ENCODE results near the gene RETREG3. TPM values are rescaled to one million over a fixed set of nuclear protein-coding genes. Genes with fewer than 3 reads are reported as not detected.
"Not testable (repeated sequence)": the region's sequence is repeated elsewhere in the genome, so short reads cannot be mapped to it uniquely, and the experiment has no call there.

Gene RETREG3
- total RNA-seq, 5 donors from 2014 or later (not counting 1 experiment from before 2014, with no cell fraction given) = 72.4 to 150 (median 139) TPM

DNA sequence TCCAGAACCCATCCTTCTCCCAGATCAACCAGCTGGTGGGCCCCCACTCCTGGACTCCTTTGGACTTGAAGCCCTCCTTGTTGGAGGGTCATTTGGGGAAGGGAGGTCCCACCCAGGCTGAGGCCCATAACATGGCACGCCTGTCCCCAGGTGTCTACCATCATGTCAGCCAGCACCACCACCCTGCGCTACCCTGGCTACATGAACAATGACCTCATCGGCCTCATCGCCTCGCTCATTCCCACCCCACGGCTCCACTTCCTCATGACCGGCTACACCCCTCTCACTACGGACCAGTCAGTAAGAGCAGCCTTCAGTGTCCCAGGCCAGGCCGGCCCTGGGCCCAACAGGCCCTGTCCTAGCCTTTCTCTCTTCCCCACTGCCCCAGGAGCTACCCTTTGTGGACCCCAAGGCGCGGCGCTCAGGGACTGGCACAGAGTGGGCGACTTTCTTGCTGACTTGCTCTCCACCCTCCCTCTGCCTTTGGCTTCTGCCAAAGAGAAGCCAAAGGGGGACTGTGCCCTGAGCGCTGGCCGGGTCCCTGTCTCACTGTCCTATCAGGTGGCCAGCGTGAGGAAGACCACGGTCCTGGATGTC is 4.6 kb upstream of the RETREG3 start:
- H3K36me3 Mint-ChIP-seq = peaks cover 22% of the 10 kb centered on the region
- ATAC-seq (replicated peaks in 1 of 4) (no peak), DNase-seq (no peak)
- 99% methylated on average over 12 of the region's 17 CpGs for WGBS (ENCODE audit: insufficient coverage)
- no peaks in the 10 kb centered on the region for H3K9me3 Mint-ChIP-seq
- H3K4me1 Mint-ChIP-seq = peaks cover under 1 to 12% (median 6%) of the 10 kb centered on the region in 3 donors
- Histone ChIP-seq H3K36me3 (ENCODE audit: control insufficient read depth in 2 of 2, extremely low read depth in 1 of 2, insufficient read depth in 1 of 2, low read length in 1 of 2) (peaks cover 8 to 35% of the 10 kb centered on the region in 2 donors), H3K9me3 (no peaks in the 10 kb centered on the region), H3K4me3 (ENCODE audit: control insufficient read depth in 1 of 2, extremely low read depth in 1 of 2, low read length in 1 of 2) (no peak overlapping the region), H3K27me3 (replicated peaks in 1 of 2; ENCODE audit: control insufficient read depth in 2 of 2, extremely low read depth in 1 of 2, insufficient read depth in 2 of 2, low read length in 1 of 2) (no peaks in the 10 kb centered on the region), H3K27ac (ENCODE audit: low read length) (no peak overlapping the region), H3K4me1 (ENCODE audit: control insufficient read depth in 1 of 2, extremely low read depth in 1 of 2, insufficient read depth in 2 of 2, low read length in 2 of 2) (peaks cover 0 to 12% of the 10 kb centered on the region in 2 experiments)
- no peaks in the 10 kb centered on the region for H3K27me3 Mint-ChIP-seq
- no peak overlapping the region for H3K4me3 Mint-ChIP-seq
- H3K27ac Mint-ChIP-seq = no peak overlapping the region
- ChIA-PET POLR2A (no interaction called here), CTCF (no interaction called here)

DNA sequence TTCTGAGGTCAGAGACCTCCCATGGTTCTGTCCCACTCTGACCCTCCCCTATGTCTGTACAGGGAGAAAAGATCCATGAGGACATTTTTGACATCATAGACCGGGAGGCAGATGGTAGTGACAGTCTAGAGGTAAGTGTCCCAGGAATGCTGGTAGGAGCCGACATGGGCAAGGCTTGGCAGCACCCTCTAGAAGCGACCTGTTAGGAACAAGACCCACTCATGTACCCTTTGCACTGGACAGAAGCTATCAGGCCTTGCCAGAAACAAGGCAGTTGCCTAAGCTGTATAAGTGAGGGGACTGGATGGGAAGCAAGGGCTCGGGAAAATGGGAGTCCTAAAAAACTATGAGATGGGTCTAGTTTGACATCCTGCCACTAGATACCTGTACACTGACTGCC is 2.8 kb upstream of the RETREG3 start:
- ATAC-seq (replicated peaks in 1 of 4) = no peak

DNA sequence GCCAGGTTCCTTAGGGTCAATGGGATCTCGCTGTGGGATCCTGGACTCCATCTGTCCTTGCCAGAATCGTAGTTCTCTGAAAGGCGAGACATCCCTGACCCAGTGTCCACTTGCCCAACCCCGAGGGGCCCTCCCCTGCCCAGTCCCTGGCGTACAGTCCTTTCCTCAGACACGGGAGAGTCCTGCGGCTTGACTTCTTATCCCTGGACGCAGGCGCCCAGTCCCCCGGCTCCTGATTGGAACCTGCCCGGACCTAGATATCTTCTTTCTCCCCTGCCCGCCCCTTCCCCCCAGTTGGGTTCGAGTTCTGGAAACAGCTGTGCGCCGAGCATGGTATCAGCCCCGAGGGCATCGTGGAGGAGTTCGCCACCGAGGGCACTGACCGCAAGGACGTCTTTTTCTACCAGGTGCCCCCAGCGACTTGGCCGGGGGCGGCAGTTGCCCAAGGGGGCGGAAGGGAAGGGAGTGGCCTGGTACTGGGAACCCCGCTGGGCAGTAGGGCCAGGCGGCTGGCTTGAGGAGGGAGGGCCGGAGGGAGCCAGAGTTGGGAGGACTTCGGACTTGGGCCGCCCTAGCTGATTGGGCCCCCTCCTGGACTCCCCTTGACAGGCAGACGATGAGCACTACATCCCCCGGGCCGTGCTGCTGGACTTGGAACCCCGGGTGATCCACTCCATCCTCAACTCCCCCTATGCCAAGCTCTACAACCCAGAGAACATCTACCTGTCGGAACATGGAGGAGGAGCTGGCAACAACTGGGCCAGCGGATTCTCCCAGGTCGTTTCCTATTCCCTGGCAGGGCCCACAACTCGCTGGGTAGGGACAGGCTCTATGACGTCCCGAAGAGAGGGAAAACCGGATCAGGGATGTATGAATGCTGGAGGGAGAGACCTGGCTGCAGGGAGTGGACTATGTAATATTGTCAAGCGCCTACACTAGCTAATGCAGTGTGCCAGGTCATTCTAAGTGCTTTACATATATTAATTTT is 934 bp upstream of the RETREG3 start:
- not testable (repeated sequence) for H3K27me3 ChIP-seq (replicated peaks in 1 of 2; ENCODE audit: control insufficient read depth in 2 of 2, extremely low read depth in 1 of 2, insufficient read depth in 2 of 2, low read length in 1 of 2); ATAC-seq (replicated peaks in 1 of 4); H3K9me3 Mint-ChIP-seq; H3K9me3 ChIP-seq; H3K27me3 Mint-ChIP-seq
- Mint-ChIP-seq H3K27ac (peak overlapping the region; percentile 99 to 100), H3K4me1 (peaks cover 35 to 41% (median 38%) of the 10 kb centered on the region in 3 donors), H3K4me3 (peak overlapping the region; percentile 98 to 100 (median 99)), H3K36me3 (peaks cover 32% of the 10 kb centered on the region)
- 24% methylated on average over 12 of the region's 42 CpGs for WGBS (ENCODE audit: insufficient coverage)
- Histone ChIP-seq H3K4me3 (ENCODE audit: control insufficient read depth in 1 of 2, extremely low read depth in 1 of 2, low read length in 1 of 2) (peak overlapping the region; percentile 72 to 95), H3K27ac (ENCODE audit: low read length) (peak overlapping the region; percentile 56), H3K4me1 (ENCODE audit: control insufficient read depth in 1 of 2, extremely low read depth in 1 of 2, insufficient read depth in 2 of 2, low read length in 2 of 2) (peaks cover 18 to 33% of the 10 kb centered on the region in 2 experiments), H3K36me3 (ENCODE audit: control insufficient read depth in 2 of 2, extremely low read depth in 1 of 2, insufficient read depth in 1 of 2, low read length in 1 of 2) (peaks cover 3 to 27% of the 10 kb centered on the region in 2 donors)
- DNase-seq = peak in 12 of 35 experiments; percentile 1 to 12 (median 3)
- ChIA-PET CTCF (interaction anchor here in 1 of 2 donors (0.9 to 2.6 kb wide), 2 partner anchors 32 to 66 kb away, joined by 3 to 22 read pairs; partner anchors contain the start of gene PSMC3IP), POLR2A (interaction anchor here (0.5 to 1.0 kb wide), 6 partner anchors 32 to 1043 kb away, joined by 3 to 6 read pairs (median 4); partner anchors contain the start of gene VPS25 (in 1 of the 2))

More for the DNA sequence above, 2.8 kb upstream of the RETREG3 start:
- H3K9me3 ChIP-seq = no peaks in the 10 kb centered on the region
- H3K27me3 ChIP-seq (replicated peaks in 1 of 2; ENCODE audit: control insufficient read depth in 2 of 2, extremely low read depth in 1 of 2, insufficient read depth in 2 of 2, low read length in 1 of 2) = no peaks in the 10 kb centered on the region
- no peak for DNase-seq
- peaks cover 8 to 35% of the 10 kb centered on the region in 2 donors for H3K36me3 ChIP-seq (ENCODE audit: control insufficient read depth in 2 of 2, extremely low read depth in 1 of 2, insufficient read depth in 1 of 2, low read length in 1 of 2)
- WGBS (ENCODE audit: insufficient coverage) = 100% methylated on average over 1 of the region's 4 CpGs
- peaks cover 26% of the 10 kb centered on the region for H3K36me3 Mint-ChIP-seq
- peaks cover 6 to 17% of the 10 kb centered on the region in 2 experiments for H3K4me1 ChIP-seq (ENCODE audit: control insufficient read depth in 1 of 2, extremely low read depth in 1 of 2, insufficient read depth in 2 of 2, low read length in 2 of 2)
- H3K4me3 Mint-ChIP-seq = no peak overlapping the region
- no peaks in the 10 kb centered on the region for H3K27me3 Mint-ChIP-seq
- CTCF ChIA-PET = no interaction called here
- H3K27ac Mint-ChIP-seq = no peak overlapping the region
- H3K4me1 Mint-ChIP-seq = peaks cover 16 to 22% (median 19%) of the 10 kb centered on the region in 3 donors
- no peak overlapping the region for H3K4me3 ChIP-seq (ENCODE audit: control insufficient read depth in 1 of 2, extremely low read depth in 1 of 2, low read length in 1 of 2)
- H3K27ac ChIP-seq (ENCODE audit: low read length) = no peak overlapping the region
- POLR2A ChIA-PET = interaction anchor here in 1 of 2 donors (0.6 kb wide), 2 partner anchors 27 to 230 kb away, joined by 4 to 5 read pairs; no protein-coding TSS in a partner anchor
- H3K9me3 Mint-ChIP-seq = no peaks in the 10 kb centered on the region

DNA sequence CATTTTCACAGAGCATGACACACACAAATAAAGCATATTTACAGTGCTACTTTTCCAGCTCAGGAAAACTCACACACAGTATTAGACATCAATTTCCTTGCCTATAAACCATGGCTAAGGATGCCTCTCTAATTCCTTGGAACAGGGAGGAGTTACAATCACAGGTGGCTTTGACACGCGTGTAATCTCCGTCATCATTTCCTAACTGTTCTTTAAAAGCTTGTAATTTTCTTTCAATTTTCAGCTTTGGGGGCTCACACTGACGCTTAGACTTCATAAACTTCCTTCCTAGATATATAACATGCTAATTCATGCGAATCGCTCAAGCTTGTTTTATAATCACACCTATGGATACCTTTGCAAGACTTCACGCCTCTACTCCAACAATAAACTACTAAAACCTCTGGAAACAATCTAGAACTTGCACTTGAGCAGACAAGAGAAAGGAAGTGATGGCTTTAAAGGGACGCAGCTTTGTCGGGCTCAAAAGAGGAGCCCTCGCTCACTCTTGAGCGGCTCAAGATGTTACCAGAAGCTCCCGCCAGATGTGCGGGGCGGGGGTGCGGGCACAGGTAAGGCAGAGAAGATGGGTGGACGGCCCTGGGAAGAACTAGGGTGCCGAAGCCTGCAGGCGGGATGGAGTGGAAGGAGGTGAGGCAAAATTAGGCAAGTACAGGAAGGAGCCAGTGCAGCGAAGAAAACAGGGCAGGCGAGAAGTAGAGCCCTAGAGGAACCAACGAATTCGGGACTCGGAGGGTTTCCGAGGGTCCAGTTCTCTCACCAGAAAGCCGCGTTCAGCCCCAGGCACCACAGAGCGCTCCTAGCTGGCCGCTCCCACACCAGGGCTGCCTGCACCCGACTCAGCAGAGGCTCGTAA is 631 bp downstream of the RETREG3 start:
- peaks cover 0 to 17% of the 10 kb centered on the region in 2 donors for H3K36me3 ChIP-seq (ENCODE audit: control insufficient read depth in 2 of 2, extremely low read depth in 1 of 2, insufficient read depth in 1 of 2, low read length in 1 of 2)
- H3K27ac Mint-ChIP-seq = peak overlapping the region; percentile 99 to 100
- no peaks in the 10 kb centered on the region for H3K27me3 ChIP-seq (replicated peaks in 1 of 2; ENCODE audit: control insufficient read depth in 2 of 2, extremely low read depth in 1 of 2, insufficient read depth in 2 of 2, low read length in 1 of 2)
- H3K4me3 ChIP-seq (ENCODE audit: control insufficient read depth in 1 of 2, extremely low read depth in 1 of 2, low read length in 1 of 2) = peak overlapping the region; percentile 85 to 99
- no peaks in the 10 kb centered on the region for H3K9me3 Mint-ChIP-seq
- ChIA-PET POLR2A (interaction anchor here (0.5 to 1.1 kb wide), 5 partner anchors 11 to 1702 kb away, joined by 3 to 17 read pairs (median 4); no protein-coding TSS in a partner anchor), CTCF (interaction anchor here (0.6 to 2.6 kb wide), 7 partner anchors 10 to 165 kb away, joined by 3 to 22 read pairs (median 4); partner anchors contain the start of gene PSMC3IP (in 2 of the 2))
- H3K4me1 ChIP-seq (ENCODE audit: control insufficient read depth in 1 of 2, extremely low read depth in 1 of 2, insufficient read depth in 2 of 2, low read length in 2 of 2) = peaks cover 24 to 38% of the 10 kb centered on the region in 2 experiments
- no peaks in the 10 kb centered on the region for H3K27me3 Mint-ChIP-seq
- H3K4me3 Mint-ChIP-seq = peak overlapping the region; percentile 98 to 100 (median 99)
- peaks cover 29% of the 10 kb centered on the region for H3K36me3 Mint-ChIP-seq
- ATAC-seq (replicated peaks in 1 of 4) (peak; percentile 47 to 58 (median 52)), DNase-seq (peak in 15 of 35 experiments; percentile 1 to 45 (median 16))
- 0% methylated on average over 27 of the region's 30 CpGs for WGBS (ENCODE audit: insufficient coverage)
- H3K4me1 Mint-ChIP-seq = peaks cover 51 to 55% (median 52%) of the 10 kb centered on the region in 3 donors
- H3K27ac ChIP-seq (ENCODE audit: low read length) = peak overlapping the region; percentile 77
- H3K9me3 ChIP-seq = no peaks in the 10 kb centered on the region

DNA sequence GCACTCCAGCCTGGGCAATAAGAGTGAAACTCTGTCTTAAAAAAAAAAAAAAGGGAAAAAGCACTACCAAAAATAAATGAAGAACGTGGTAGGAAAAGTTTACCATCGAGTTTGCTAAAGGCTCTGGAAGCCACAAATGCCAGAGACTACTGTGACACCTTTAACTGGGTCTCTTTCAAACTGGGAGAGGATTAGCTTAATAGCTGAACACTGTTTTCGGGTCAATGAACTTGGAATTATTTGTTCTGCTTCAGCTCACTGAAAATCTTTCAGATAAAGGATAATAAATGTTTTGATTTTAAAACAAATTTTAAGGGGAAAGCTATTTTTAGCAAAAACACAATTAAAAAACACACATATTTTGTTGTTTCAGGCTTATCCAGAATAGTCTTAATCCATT is 1.4 kb downstream of the RETREG3 start:
- POLR2A ChIA-PET = interaction anchor here (0.5 to 1.1 kb wide), 2 partner anchors 10 to 15 kb away, joined by 15 to 17 read pairs; no protein-coding TSS in a partner anchor
- WGBS (ENCODE audit: insufficient coverage) = no CpG with 5 or more reads among the region's 3 CpGs
- peak overlapping the region; percentile 25 for H3K27ac ChIP-seq (ENCODE audit: low read length)
- H3K36me3 Mint-ChIP-seq = peaks cover 32% of the 10 kb centered on the region
- no peaks in the 10 kb centered on the region for H3K9me3 Mint-ChIP-seq
- peak overlapping the region in 1 of 2 donors; percentile 85 for H3K4me3 ChIP-seq (ENCODE audit: control insufficient read depth in 1 of 2, extremely low read depth in 1 of 2, low read length in 1 of 2)
- peak overlapping the region; percentile 98 to 100 (median 99) for H3K4me3 Mint-ChIP-seq
- peaks cover 57 to 62% (median 59%) of the 10 kb centered on the region in 3 donors for H3K4me1 Mint-ChIP-seq
- peaks cover 24 to 38% of the 10 kb centered on the region in 2 experiments for H3K4me1 ChIP-seq (ENCODE audit: control insufficient read depth in 1 of 2, extremely low read depth in 1 of 2, insufficient read depth in 2 of 2, low read length in 2 of 2)
- ATAC-seq (replicated peaks in 1 of 4) (no peak), DNase-seq (no peak)
- no peaks in the 10 kb centered on the region for H3K27me3 ChIP-seq (replicated peaks in 1 of 2; ENCODE audit: control insufficient read depth in 2 of 2, extremely low read depth in 1 of 2, insufficient read depth in 2 of 2, low read length in 1 of 2)
- H3K27me3 Mint-ChIP-seq = no peaks in the 10 kb centered on the region
- peak overlapping the region; percentile 23 to 100 for H3K27ac Mint-ChIP-seq
- CTCF ChIA-PET = interaction anchor here (0.7 to 2.6 kb wide), 5 partner anchors 10 to 71 kb away, joined by 3 to 22 read pairs (median 7); partner anchors contain the start of gene PSMC3IP (in 2 of the 2)
- peaks cover 0 to 14% of the 10 kb centered on the region in 2 donors for H3K36me3 ChIP-seq (ENCODE audit: control insufficient read depth in 2 of 2, extremely low read depth in 1 of 2, insufficient read depth in 1 of 2, low read length in 1 of 2)
- no peaks in the 10 kb centered on the region for H3K9me3 ChIP-seq
